Stimulated activated effector memory CD8-positive, alpha-beta T cell treated with anti-CD3 and anti-CD28 coated beads, Interleukin-12 subunit alpha, Interleukin-12 subunit beta, amount 100 ng/mL, for 72 hours (primary cell): ENCODE data around the gene EPHB1.
"Not testable (repeated sequence)": the region's sequence is repeated elsewhere in the genome, so short reads cannot be mapped to it uniquely, and the experiment has no call there.

Experiments
- ATAC-seq: fragments of 150-1000 bp; cut with Tn5 transposase; 2 replicates; pipeline ENCODE4 v1.10.0; 2021
- DNase-seq, 2 donors: peaks; one replicate each; pipeline ENCODE4 v3.0.0; 2021 to 2022; ENCODE audit warnings: low spot score in 2 of 2
- H3K27ac Mint-ChIP-seq: one replicate; pipeline ENCODE4 v1.8.0; 2022; ENCODE audit warnings: mild to moderate bottlenecking, mixed read lengths
- H3K36me3 Mint-ChIP-seq: one replicate; pipeline ENCODE4 v1.8.0; 2022; ENCODE audit warnings: mild to moderate bottlenecking, mixed read lengths
- H3K4me1 Mint-ChIP-seq: one replicate; pipeline ENCODE4 v1.8.0; 2022; ENCODE audit warnings: mixed read lengths
- H3K4me3 Mint-ChIP-seq: one replicate; pipeline ENCODE4 v1.8.0; 2022; ENCODE audit warnings: mild to moderate bottlenecking, mixed read lengths
- H3K9me3 Mint-ChIP-seq: one replicate; pipeline ENCODE4 v1.8.0; 2022; ENCODE audit warnings: mixed read lengths

Gene EPHB1

DNA sequence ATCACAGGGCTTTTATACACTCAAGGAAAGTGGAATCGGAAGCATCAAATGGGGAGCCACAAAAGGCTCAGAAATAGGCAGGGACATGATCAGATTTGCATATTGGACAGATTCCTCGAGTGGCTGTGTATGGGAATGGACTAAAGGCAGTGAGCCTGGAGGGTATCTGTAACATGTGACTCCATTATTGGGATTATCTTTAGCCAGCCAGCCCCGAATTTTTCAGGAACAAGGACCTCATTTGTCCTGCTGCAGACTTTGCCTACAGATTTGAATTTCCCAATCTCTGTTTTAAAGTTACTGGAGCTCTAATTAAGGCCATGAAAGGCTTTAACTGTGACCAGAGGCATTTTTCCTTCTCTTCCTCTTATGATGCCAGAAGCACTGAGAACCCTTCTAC, 26.9 kb upstream of the EPHB1 start:
- Mint-ChIP-seq H3K27ac (no peak overlapping the region), H3K9me3 (no peaks in the 10 kb centered on the region), H3K36me3 (no peaks in the 10 kb centered on the region), H3K4me1 (no peaks in the 10 kb centered on the region), H3K4me3 (no peak overlapping the region)
- ATAC-seq: no peak
- DNase-seq: no peak

DNA sequence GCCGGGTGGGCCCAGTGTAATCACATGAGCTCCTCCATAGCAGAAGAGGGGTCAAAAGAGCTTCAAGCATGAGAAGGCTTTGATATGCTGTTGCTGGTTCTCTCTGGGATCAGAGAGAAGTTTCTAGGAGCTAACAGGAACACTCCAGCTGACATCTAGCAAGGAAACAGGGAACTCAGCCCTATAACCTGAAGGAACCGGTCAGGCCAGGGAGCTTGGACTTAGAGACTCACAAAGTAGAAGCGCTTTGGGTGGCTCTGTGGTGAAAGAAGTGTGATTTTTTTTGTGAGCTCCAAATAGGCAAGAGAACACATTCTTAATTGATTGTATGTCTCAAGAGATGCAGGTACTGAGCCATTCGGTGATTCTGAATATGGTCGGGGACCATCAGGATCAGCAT, 26.2 kb upstream of the EPHB1 start:
- H3K4me3 Mint-ChIP-seq: no peak overlapping the region
- no peak for DNase-seq
- ATAC-seq: no peak
- no peaks in the 10 kb centered on the region for H3K9me3 Mint-ChIP-seq
- no peaks in the 10 kb centered on the region for H3K4me1 Mint-ChIP-seq
- no peak overlapping the region for H3K27ac Mint-ChIP-seq
- no peaks in the 10 kb centered on the region for H3K36me3 Mint-ChIP-seq

DNA sequence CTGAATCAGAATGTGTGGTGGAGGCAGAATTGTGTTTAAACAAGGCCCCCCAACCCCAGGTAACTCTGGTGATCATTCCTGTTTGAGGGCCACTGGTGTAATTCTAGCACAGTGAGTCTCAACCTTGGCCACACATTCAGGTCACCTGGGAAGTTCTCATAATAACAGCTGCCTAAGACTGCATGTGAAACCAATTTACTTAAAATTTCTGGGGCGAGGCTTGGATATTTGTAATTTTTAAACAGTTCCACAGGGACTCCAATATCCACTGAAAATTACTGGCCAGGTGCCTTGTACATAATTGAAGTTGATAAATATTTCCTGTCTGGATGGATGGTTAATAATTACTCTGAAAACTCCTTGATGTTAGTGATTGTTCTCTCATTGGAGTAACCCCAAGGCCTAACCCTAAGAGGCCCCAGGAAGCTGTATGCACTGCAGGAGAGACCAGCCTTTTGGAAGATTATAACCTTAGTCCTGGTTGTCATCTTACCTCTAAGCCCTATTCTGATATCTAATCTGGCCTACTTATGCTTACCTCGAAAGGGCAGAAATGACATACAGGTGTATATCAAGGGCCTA, 25.7 kb upstream of the EPHB1 start:
- no peaks in the 10 kb centered on the region for H3K9me3 Mint-ChIP-seq
- no peak for ATAC-seq
- no peak overlapping the region for H3K4me3 Mint-ChIP-seq
- no peak overlapping the region for H3K27ac Mint-ChIP-seq
- no peaks in the 10 kb centered on the region for H3K36me3 Mint-ChIP-seq
- H3K4me1 Mint-ChIP-seq: no peaks in the 10 kb centered on the region
- no peak for DNase-seq

DNA sequence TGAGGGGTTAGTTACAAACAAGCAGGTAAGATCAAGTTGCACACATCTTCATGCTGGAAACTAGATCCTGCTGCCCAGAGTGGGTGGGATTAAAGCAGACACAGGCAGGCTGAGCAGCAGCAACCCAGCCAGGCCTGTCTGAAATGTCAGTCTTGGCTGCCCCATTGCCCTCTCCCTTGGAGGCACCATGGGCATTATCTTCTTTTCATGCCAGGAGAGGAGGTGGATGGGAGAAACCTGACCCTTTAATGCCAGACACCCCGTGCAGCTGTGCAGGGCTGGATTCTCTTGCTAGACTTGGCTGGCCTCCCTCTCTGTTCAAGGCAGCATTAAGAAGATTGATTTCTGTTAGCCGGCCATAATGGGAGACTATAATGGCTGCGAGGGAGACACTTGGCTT, 23.0 kb upstream of the EPHB1 start:
- no peaks in the 10 kb centered on the region for H3K4me1 Mint-ChIP-seq
- ATAC-seq (no peak), DNase-seq (no peak)
- H3K27ac Mint-ChIP-seq: no peak overlapping the region
- H3K9me3 Mint-ChIP-seq: no peaks in the 10 kb centered on the region
- H3K36me3 Mint-ChIP-seq: no peaks in the 10 kb centered on the region
- no peak overlapping the region for H3K4me3 Mint-ChIP-seq

DNA sequence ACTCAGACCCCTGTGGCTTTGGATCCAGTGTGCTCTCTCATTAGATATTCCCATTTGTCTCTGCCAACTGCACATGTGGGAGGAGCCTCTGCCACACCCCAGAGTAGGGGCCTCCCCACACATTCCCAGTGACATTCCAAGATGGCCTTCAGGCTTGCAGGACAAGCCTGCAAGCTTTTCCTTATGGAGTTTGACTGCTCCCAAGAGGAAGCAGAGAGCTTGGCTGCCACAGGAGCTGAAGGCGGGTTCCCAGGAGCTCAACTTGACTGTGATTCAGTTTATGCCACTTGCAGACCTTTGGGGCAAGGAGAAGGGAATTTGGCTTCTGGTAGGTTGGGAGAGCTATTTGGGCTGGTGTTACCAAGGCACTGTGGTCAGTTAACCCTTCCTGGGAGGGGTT, 22.5 kb upstream of the EPHB1 start:
- ATAC-seq (no peak), DNase-seq (no peak)
- no peak overlapping the region for H3K27ac Mint-ChIP-seq
- H3K4me1 Mint-ChIP-seq: no peaks in the 10 kb centered on the region
- H3K9me3 Mint-ChIP-seq: no peaks in the 10 kb centered on the region
- no peak overlapping the region for H3K4me3 Mint-ChIP-seq
- H3K36me3 Mint-ChIP-seq: no peaks in the 10 kb centered on the region

DNA sequence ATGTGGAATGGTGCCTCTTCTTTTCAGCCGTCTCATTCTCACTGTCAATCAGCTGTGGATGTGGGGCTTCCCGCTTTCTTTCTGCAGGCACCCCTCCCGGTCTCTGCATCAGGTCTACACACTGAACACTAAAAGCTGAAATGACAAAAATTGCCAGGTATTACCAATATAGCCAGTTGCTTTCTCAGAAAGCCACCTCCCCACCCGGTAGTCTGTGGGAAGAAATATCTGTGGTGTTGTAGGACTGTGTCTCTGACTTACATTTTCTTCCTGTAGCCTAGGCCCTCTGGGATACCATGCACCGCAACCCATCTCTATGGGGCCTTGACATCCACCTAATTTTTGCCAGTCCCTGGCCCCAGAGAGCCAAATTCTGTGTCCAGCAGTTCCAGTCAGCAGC, 19.2 kb upstream of the EPHB1 start:
- ATAC-seq: peak; percentile 23
- Mint-ChIP-seq H3K4me3 (no peak overlapping the region), H3K9me3 (no peaks in the 10 kb centered on the region), H3K4me1 (no peaks in the 10 kb centered on the region), H3K27ac (no peak overlapping the region), H3K36me3 (no peaks in the 10 kb centered on the region)
- DNase-seq: peak in 1 of 2 donors; percentile 29

DNA sequence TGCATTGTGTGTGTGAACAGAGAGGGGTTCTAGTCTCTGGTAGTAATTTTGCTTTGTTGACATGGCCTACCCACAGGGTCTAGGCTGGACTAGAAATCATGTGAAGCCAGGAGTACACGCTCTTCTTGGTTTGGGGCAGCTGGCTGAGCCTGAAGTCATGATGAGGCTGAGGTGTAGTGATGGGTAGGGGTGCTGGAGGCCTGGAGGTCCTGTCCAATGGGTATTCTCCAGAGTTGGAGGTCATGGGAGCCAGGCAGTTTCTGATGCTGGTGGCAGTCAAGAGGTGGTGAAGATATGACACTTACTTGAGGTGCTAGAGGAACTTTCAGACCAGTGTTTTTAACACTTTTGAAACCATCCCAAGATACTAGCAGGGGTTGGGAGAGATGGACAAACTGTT, 18.5 kb upstream of the EPHB1 start:
- H3K4me3 Mint-ChIP-seq: no peak overlapping the region
- H3K27ac Mint-ChIP-seq: no peak overlapping the region
- H3K9me3 Mint-ChIP-seq: no peaks in the 10 kb centered on the region
- ATAC-seq: no peak
- peak in 1 of 2 donors; percentile 41 for DNase-seq
- H3K4me1 Mint-ChIP-seq: no peaks in the 10 kb centered on the region
- H3K36me3 Mint-ChIP-seq: no peaks in the 10 kb centered on the region

DNA sequence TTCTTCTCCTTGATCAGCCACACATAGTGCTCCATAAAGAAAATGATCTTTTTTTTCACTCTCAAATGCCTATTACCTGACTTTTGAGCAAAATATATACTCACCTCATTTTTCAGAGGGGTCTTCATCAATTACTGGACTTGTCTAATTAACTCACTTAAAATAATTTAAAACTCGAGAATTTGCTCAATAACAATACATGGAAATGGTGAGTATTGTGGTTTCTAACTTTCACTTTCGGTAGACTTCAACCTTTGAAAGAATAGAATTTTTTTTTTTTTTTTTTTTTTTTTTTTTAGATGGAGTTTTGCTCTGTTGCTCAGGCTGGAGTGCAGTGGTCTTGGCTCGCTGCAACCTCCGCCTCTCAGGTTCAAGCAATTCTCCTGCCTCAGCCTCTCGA, 17.7 kb upstream of the EPHB1 start:
- Mint-ChIP-seq H3K27ac (no peak overlapping the region), H3K4me3 (no peak overlapping the region), H3K4me1 (no peaks in the 10 kb centered on the region), H3K36me3 (no peaks in the 10 kb centered on the region), H3K9me3 (no peaks in the 10 kb centered on the region)
- DNase-seq (no peak), ATAC-seq (no peak)

DNA sequence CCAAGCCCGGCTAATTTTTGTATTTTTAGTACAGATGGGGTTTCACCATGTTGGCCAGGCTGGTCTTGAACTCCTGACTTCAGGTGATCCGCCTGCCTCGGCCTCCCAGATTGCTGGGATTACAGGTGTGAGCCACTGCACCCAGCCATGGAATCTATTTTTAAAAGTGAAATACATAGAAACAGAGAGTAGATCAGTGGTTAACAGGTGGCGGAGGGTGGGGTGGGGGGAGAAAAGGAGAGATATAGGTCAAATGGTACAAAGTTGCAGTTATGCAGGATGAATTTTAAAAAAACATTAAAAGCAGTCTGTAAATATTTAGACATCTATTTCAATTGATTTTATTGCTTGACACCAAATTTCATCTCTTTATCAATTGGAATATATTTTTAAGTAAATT, 6.8 kb upstream of the EPHB1 start:
- H3K9me3 Mint-ChIP-seq, H3K27ac Mint-ChIP-seq, ATAC-seq, H3K4me3 Mint-ChIP-seq, H3K4me1 Mint-ChIP-seq, DNase-seq, H3K36me3 Mint-ChIP-seq: not testable (repeated sequence)

DNA sequence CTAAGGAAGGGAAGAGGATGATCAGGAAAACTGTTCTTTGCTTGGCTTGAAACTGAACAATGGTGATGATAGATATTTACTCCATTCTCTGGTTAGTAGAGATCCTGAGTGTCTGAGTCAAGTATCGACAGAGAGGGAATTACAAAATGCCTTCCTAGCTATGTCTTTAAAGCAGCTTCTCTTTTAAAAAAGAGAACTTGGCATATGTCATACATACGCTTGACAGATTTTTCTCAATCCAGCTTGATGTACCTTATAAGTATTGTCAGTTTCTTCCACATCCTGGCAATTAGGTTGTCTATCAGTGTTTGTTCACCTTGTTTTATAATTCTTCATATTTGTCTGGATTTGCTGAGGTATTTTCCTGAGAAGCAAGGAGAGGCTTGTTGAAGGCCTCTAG, 5.0 kb upstream of the EPHB1 start:
- Mint-ChIP-seq H3K4me3 (no peak overlapping the region), H3K36me3 (no peaks in the 10 kb centered on the region), H3K27ac (no peak overlapping the region), H3K9me3 (no peaks in the 10 kb centered on the region), H3K4me1 (peaks cover 7% of the 10 kb centered on the region)
- DNase-seq: no peak
- ATAC-seq: no peak

DNA sequence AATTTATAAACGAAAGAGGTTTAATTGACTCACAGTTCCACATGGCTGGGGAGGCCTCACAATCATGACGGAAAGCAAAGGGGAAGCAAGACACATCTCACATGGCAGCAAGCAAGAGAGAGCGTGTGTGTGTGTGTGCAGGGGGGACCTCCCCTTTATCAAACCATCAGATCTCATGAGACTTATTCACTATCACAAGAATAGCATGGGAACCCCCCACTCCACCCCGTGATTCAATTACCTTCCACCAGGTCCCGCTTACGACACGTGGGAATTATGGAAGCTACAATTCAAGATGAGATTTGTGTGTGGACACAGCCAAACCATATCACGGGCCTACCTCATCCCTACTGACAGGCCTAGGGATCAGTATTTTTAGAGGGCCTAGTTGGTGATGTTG, 3.1 kb upstream of the EPHB1 start:
- Mint-ChIP-seq H3K36me3 (no peaks in the 10 kb centered on the region), H3K4me3 (no peak overlapping the region), H3K4me1 (peaks cover 12% of the 10 kb centered on the region), H3K27ac (no peak overlapping the region), H3K9me3 (no peaks in the 10 kb centered on the region)
- ATAC-seq (no peak), DNase-seq (peak in 1 of 2 donors; percentile 25)

DNA sequence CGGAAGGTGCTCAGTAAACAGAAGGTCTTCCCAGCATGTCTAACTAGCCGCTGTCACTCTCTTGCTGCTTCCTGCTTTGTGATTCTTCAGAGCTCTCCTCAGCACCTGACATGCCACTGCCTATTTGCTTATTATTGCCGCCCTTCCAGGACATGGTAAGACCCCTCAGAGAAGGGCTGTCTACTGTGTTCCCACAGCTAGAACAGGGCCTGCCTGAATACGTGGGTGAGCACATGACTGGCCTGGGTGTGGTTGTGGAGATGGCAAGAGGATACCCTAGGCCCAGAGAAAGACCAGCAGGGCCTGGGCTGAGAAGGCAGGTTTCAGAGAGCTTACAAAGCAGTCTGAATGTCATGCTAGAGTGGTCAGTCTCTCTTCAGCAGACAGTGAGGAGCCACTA, 2.4 kb upstream of the EPHB1 start:
- DNase-seq: peak in 1 of 2 donors; percentile 8
- H3K4me3 Mint-ChIP-seq: no peak overlapping the region
- no peaks in the 10 kb centered on the region for H3K36me3 Mint-ChIP-seq

DNA sequence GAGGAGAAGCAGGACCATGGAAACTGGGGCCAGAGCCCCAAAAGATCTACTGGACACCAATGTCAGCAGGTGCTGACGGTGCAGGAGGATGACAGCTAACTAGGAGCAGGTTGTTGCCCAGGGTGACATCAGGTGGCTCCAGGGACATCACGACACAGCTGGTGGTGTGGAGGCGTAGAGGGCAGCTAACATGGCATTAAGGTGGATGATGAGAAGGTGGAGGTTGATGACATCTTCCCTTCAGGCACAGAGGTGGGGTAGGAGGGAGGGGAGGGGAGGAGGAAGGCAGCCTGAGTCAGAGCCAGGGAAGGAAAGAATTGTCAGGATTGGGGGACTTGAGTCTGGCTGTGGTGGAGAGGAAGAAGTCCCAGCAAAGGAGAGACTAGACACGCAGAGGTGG, 1.5 kb upstream of the EPHB1 start:
- DNase-seq (peak in 1 of 2 donors; percentile 17), ATAC-seq (no peak)
- Mint-ChIP-seq H3K9me3 (no peaks in the 10 kb centered on the region), H3K36me3 (no peaks in the 10 kb centered on the region), H3K4me1 (peaks cover 12% of the 10 kb centered on the region), H3K4me3 (no peak overlapping the region), H3K27ac (no peak overlapping the region)

More for the DNA sequence above, 2.4 kb upstream of the EPHB1 start:
- Mint-ChIP-seq H3K9me3 (no peaks in the 10 kb centered on the region), H3K27ac (no peak overlapping the region), H3K4me1 (peaks cover 12% of the 10 kb centered on the region)
- ATAC-seq: no peak

DNA sequence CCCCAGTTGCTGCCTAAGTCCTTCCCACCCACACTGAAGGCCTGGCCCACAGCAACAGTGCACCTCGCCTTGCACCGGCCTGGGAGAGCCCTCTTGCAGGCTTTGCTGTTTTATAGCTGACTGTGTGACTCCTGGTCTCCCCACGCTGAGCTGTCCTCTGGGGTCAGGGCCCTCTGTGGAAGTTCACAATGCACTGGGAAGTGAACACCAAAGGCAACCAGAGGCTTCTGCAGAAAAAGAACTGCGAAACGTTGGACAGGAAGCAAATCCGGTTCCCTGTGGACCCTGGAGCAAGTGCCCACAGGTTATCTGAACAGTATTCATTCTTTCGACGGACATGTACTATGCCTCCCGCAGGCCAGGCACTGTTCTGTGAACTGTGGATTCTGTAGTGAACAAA, 737 bp upstream of the EPHB1 start:
- Mint-ChIP-seq H3K9me3 (no peaks in the 10 kb centered on the region), H3K27ac (no peak overlapping the region), H3K36me3 (no peaks in the 10 kb centered on the region), H3K4me1 (peaks cover 12% of the 10 kb centered on the region), H3K4me3 (peak overlapping the region; percentile 65)
- DNase-seq (no peak), ATAC-seq (no peak)

DNA sequence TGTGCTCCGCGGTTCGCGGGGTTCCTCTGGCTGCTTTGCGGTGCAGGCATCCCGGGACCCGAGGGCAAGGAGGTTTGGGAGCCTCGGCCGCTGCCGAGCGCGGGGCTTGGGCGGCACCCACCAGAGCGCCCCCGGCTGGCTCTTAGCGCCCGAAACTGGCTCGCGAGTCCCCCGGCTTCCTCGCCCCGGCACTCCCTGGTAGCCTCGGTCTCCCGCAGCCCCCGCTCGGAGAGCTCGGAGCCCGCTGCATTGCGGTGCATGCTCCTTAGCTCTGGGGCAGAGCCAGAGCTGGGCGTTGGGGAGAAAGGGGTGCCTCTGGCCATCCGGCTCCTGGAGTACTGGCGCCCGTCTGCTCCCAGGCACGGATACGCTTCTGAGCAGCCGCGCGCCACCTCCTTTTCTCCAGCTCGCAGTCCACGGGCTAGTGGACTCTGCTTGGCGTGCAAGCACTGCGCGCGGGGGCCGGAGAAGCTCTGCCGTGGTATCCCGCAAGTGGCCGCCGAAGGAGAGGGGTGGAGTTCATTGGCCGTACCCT, 753 bp downstream of the EPHB1 start:
- Mint-ChIP-seq H3K36me3 (no peaks in the 10 kb centered on the region), H3K27ac (no peak overlapping the region), H3K4me1 (peaks cover 12% of the 10 kb centered on the region), H3K4me3 (peak overlapping the region; percentile 65), H3K9me3 (no peaks in the 10 kb centered on the region)
- no peak for DNase-seq
- no peak for ATAC-seq

DNA sequence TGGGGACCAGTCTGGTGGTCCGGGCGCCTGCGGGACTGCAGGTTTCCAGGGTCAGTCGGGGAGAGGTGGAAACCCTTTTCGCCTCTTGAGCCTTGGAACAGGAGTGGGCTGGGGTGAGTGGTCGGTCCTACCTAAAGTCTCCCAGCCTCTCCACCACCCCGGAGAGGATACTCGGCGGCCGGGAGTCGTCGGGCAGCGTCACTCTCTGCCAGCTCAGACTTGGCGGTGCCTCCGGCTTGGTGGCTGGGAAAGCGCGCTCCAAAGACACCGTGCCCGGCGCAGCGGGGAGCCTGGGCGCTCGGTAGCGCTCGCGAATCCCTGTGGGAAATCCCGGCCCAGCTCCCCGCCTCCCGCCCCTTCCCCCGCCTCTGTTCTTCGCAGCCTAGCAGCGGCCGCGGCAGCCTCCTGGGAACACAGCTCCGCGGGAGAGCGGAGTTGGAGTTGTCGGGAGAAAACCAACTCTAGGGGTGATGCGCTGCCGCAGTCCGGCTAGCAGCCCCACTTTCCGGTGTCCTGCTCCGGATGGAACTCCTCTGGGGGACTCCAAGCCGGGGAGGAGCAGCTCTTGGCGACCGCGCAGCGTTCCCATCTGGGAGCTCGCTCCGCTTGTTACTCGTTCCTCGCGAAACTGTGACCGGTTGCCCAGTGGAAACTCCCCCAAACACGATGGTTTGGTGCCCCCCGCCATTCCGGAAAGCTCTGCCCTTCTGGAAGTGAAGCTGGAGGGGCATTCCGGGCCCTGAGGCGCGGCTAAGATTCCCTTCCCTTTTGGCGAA, 1.4 kb downstream of the EPHB1 start:
- Mint-ChIP-seq H3K4me1 (peaks cover 12% of the 10 kb centered on the region), H3K9me3 (no peaks in the 10 kb centered on the region), H3K36me3 (no peaks in the 10 kb centered on the region), H3K4me3 (no peak overlapping the region), H3K27ac (no peak overlapping the region)
- ATAC-seq (no peak), DNase-seq (peak in 1 of 2 donors; percentile 47)
